Ovary (tissue), 3 donors: Measurements from ENCODE around the gene DOCK8.

Experiments used
- EP300 ChIP-seq: sonication (generic); formaldehyde crosslinking; IDR thresholded peaks from one replicate; pipeline ENCODE4 v1.6.1; 2017; ENCODE audit warnings: antibody characterized with exemption
- POLR2A ChIP-seq: fragments of 450-650 bp; IDR thresholded peaks from one replicate; pipeline ENCODE4 v1.6.1; 2017; ENCODE audit warnings: antibody characterized with exemption, mild to moderate bottlenecking, moderate library complexity
- TF ChIP-seq, protein P1 (sequence below), 3 donors: fragments of 450-650 bp in 2 of 3; fragments of 200-600 bp in 1 of 3; IDR thresholded peaks; one replicate each; pipeline versions ENCODE4 v1.5.1 to v1.8.0; 2016 to 2022; ENCODE audit warnings: antibody characterized with exemption in 3 of 3, mild to moderate bottlenecking in 1 of 3
- donor health status: DM: no; HTN: no; CAD: no.

GRCh38 chr9:486156-486555 lies 271.5 kb downstream of the DOCK8 start:
- TF ChIP-seq, protein P1, sequence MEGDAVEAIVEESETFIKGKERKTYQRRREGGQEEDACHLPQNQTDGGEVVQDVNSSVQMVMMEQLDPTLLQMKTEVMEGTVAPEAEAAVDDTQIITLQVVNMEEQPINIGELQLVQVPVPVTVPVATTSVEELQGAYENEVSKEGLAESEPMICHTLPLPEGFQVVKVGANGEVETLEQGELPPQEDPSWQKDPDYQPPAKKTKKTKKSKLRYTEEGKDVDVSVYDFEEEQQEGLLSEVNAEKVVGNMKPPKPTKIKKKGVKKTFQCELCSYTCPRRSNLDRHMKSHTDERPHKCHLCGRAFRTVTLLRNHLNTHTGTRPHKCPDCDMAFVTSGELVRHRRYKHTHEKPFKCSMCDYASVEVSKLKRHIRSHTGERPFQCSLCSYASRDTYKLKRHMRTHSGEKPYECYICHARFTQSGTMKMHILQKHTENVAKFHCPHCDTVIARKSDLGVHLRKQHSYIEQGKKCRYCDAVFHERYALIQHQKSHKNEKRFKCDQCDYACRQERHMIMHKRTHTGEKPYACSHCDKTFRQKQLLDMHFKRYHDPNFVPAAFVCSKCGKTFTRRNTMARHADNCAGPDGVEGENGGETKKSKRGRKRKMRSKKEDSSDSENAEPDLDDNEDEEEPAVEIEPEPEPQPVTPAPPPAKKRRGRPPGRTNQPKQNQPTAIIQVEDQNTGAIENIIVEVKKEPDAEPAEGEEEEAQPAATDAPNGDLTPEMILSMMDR (IDR thresholded peaks at IDR 0.05) = no peak
- TF ChIP-seq POLR2A (no peak), EP300 (no peak)
